DND-41 (cell line): Measurements from ENCODE around the gene FBP1.
A peak's percentile ranks its signal among the peaks of the same experiment; 100 is the strongest.

Experiments
- ATAC-seq: fragments of 200-7000 bp; cut with Tn5 transposase; 3 replicates; pipeline ENCODE4 v1.9.1; 2021; ENCODE audit warnings: low read depth; ENCODE audit not compliant: insufficient read depth
- DNase-seq: peaks from one replicate; pipeline ENCODE4 v3.0.0-alpha.2; 2020
- H2AFZ ChIP-seq: 2 replicates; pipeline ENCODE4 v1.6.0; 2012; ENCODE audit warnings: low read depth, low read length
- H3K27ac ChIP-seq: 2 replicates; pipeline ENCODE4 v1.5.1; 2012; ENCODE audit warnings: low read length, inconsistent platforms
- H3K27me3 ChIP-seq: fragments of 200-600 bp; sonication (generic); 2 replicates; pipeline ENCODE4 v1.6.0; 2012; ENCODE audit warnings: low read length, mild to moderate bottlenecking, inconsistent platforms; ENCODE audit not compliant: insufficient read depth, poor library complexity
- H3K36me3 ChIP-seq: 2 replicates; pipeline ENCODE4 v1.5.1; 2012; ENCODE audit warnings: low read length, inconsistent platforms; ENCODE audit not compliant: insufficient read depth
- H3K4me1 ChIP-seq: 2 replicates; pipeline ENCODE4 v1.5.1; 2012; ENCODE audit warnings: mild to moderate bottlenecking, low read length; ENCODE audit not compliant: insufficient read depth
- H3K4me2 ChIP-seq: 2 replicates; pipeline ENCODE4 v1.6.0; 2012; ENCODE audit warnings: mild to moderate bottlenecking, moderate library complexity, low read length, inconsistent platforms; ENCODE audit not compliant: insufficient read depth
- H3K4me3 ChIP-seq, 2 experiments: fragments of 200-600 bp in 1 of 2; shearing (Covaris generic) in 1 of 2; 2 replicates each; pipeline ENCODE4 v1.5.1; 2012 to 2016; ENCODE audit warnings: inconsistent platforms in 2 of 2, low read length in 2 of 2, mild to moderate bottlenecking in 2 of 2, low read depth in 1 of 2, moderate library complexity in 1 of 2
- H3K79me2 ChIP-seq: 2 replicates; pipeline ENCODE4 v1.6.0; 2012; ENCODE audit warnings: low read length, inconsistent platforms; ENCODE audit not compliant: insufficient read depth
- H3K9ac ChIP-seq: 2 replicates; pipeline ENCODE4 v1.6.0; 2012; ENCODE audit warnings: low read depth, mild to moderate bottlenecking, inconsistent platforms, low read length, moderate library complexity
- H3K9me3 ChIP-seq: 2 replicates; pipeline ENCODE4 v1.5.1; 2012; ENCODE audit warnings: low read length, moderate library complexity, mild to moderate bottlenecking, inconsistent platforms; ENCODE audit not compliant: insufficient read depth, severe bottlenecking
- H4K20me1 ChIP-seq: 2 replicates; pipeline ENCODE4 v1.6.0; 2012; ENCODE audit warnings: low read length; ENCODE audit not compliant: insufficient read depth
- CTCF ChIP-seq: IDR thresholded peaks from 2 replicates; pipeline ENCODE4 v1.5.1; 2012; ENCODE audit warnings: borderline replicate concordance, low read length, moderate library complexity, mild to moderate bottlenecking; ENCODE audit not compliant: poor library complexity, severe bottlenecking; ENCODE audit errors: extremely low read depth
- EZH2 ChIP-seq: IDR thresholded peaks from 3 replicates; pipeline ENCODE4 v1.6.1; 2012; ENCODE audit warnings: borderline replicate concordance, low read depth, mild to moderate bottlenecking, moderate library complexity, low read length, inconsistent platforms; ENCODE audit not compliant: severe bottlenecking

The FBP1 gene

GRCh38 chr9:94681508-94681907 is 42.2 kb upstream of the FBP1 start:
- ATAC-seq (peak; percentile 87), DNase-seq (peak; percentile 50)
- Histone ChIP-seq H3K27me3 (peaks cover 8% of the 10 kb centered on the region), H4K20me1 (no peaks in the 10 kb centered on the region), H3K4me3 (no peak overlapping the region), H3K9me3 (no peaks in the 10 kb centered on the region), H3K79me2 (no peaks in the 10 kb centered on the region), H3K36me3 (no peaks in the 10 kb centered on the region), H3K4me1 (no peaks in the 10 kb centered on the region), H2AFZ (no peak overlapping the region), H3K27ac (no peak overlapping the region), H3K4me2 (no peak overlapping the region), H3K9ac (no peak overlapping the region)
- TF ChIP-seq EZH2 (no peak), CTCF (peak; percentile 72)

- no peak for TF ChIP-seq EZH2
- no peak for TF ChIP-seq CTCF
- Histone ChIP-seq H3K79me2 (no peaks in the 10 kb centered on the region), H3K4me1 (no peaks in the 10 kb centered on the region), H3K4me2 (no peak overlapping the region), H4K20me1 (no peaks in the 10 kb centered on the region), H3K4me3 (no peak overlapping the region), H2AFZ (no peak overlapping the region), H3K27ac (no peak overlapping the region), H3K36me3 (no peaks in the 10 kb centered on the region), H3K27me3 (peaks cover 8% of the 10 kb centered on the region), H3K9me3 (no peaks in the 10 kb centered on the region), H3K9ac (no peak overlapping the region)
- ATAC-seq (no peak), DNase-seq (no peak)
Observed at GRCh38 chr9:94680621-94681020, 41.3 kb upstream of the FBP1 start.

GRCh38 chr9:94680020-94680419 is 40.7 kb upstream of the FBP1 start:
- H4K20me1 ChIP-seq, result no peaks in the 10 kb centered on the region
- peaks cover 8% of the 10 kb centered on the region for H3K27me3 ChIP-seq
- DNase-seq, result no peak
- no peak overlapping the region for H3K4me3 ChIP-seq
- H3K4me2 ChIP-seq, result no peak overlapping the region
- TF ChIP-seq EZH2 (no peak), CTCF (no peak)
- H3K9ac ChIP-seq, result no peak overlapping the region
- no peaks in the 10 kb centered on the region for H3K4me1 ChIP-seq
- no peak overlapping the region for H2AFZ ChIP-seq
- no peaks in the 10 kb centered on the region for H3K9me3 ChIP-seq
- no peaks in the 10 kb centered on the region for H3K36me3 ChIP-seq
- H3K27ac ChIP-seq, result no peak overlapping the region
- ATAC-seq, result no peak
- no peaks in the 10 kb centered on the region for H3K79me2 ChIP-seq

- ATAC-seq, result no peak
- H3K9ac ChIP-seq, result no peak overlapping the region
- no peak for TF ChIP-seq CTCF
- no peak for TF ChIP-seq EZH2
Observed at GRCh38 chr9:94679587-94679986, 40.3 kb upstream of the FBP1 start.

More at GRCh38 chr9:94679587-94679986, 40.3 kb upstream of the FBP1 start:
- H3K27me3 ChIP-seq, result peaks cover 8% of the 10 kb centered on the region
- no peaks in the 10 kb centered on the region for H3K4me1 ChIP-seq
- no peaks in the 10 kb centered on the region for H4K20me1 ChIP-seq
- no peak overlapping the region for H2AFZ ChIP-seq
- no peaks in the 10 kb centered on the region for H3K36me3 ChIP-seq
- H3K27ac ChIP-seq, result no peak overlapping the region
- no peaks in the 10 kb centered on the region for H3K9me3 ChIP-seq
- H3K4me2 ChIP-seq, result no peak overlapping the region
- no peaks in the 10 kb centered on the region for H3K79me2 ChIP-seq
- DNase-seq, result no peak
- no peak overlapping the region for H3K4me3 ChIP-seq
